NCI-H2196 (cell line): ENCODE results near the gene ZNF648.
A peak's percentile ranks its signal among the peaks of the same experiment; 100 is the strongest.
"Not testable (repeated sequence)": the region's sequence is repeated elsewhere in the genome, so short reads cannot be mapped to it uniquely, and the experiment has no call there.

Experiments
- DNase-seq: peaks from one replicate; lab custom pipeline; 2025; ENCODE audit not compliant: unreplicated experiment; lab: John Stamatoyannopoulos, UW

The ZNF648 gene

DNA sequence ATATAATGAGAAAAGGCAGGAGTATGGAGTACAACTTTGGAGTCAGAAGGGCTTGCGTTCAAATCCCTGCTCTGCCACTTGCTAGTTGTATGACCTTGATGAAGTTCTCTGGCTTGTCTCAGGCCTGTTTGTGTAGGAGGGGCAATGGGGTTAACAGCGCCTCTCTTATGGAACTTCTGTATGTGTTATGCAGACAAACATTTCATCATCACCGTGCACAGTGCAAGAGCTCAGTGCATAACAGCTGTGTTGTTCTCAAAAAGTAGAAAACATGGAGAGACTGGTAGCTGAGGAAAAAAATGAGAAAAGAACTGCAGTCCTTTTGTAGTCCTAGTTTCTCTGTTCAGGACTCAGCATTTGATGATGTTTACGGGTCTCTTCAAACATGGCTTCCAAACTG, 10.4 kb upstream of the ZNF648 start:
- DNase-seq = no peak

DNA sequence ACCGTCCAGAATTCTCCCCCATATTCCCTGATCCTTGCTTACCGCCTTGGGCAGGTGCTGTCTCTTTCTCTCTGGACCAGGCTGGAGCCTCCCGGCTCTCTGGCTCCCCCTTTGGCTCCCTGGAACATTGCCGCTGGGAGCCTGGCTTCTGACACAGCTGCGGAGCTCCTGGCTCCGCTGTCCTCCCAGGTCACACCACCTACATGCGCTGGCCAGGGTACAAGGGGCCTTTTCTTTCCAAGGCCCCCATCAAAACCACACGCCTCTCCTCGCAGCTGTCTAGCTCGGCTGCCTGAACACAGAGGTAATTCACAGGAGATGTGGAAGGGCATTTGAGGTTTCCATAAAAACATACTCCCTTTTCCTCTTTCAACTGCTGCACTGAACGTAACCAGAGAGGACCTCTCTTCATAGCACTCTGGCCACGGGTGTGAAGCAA, 7.5 kb upstream of the ZNF648 start:
- peak; percentile 90 for DNase-seq

DNA sequence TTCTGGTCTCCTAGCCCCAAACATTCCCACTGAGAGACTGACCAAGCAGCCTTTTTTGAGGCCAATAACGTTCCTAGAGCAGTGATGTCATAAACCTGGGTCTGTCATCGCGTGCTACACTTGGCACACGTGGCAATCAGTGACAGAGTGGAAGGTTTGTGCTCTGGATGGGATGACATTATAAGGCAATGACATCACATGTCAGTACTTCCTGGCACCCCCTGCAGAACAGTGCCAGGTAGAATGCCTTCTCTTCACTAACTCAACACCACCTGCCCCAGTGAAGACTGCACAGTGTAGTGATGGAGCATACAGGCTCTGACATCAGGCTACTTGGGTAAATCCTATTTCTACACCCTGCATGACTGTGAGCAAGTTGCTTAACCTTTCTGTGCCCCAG, 5.4 kb upstream of the ZNF648 start:
- no peak for DNase-seq

DNA sequence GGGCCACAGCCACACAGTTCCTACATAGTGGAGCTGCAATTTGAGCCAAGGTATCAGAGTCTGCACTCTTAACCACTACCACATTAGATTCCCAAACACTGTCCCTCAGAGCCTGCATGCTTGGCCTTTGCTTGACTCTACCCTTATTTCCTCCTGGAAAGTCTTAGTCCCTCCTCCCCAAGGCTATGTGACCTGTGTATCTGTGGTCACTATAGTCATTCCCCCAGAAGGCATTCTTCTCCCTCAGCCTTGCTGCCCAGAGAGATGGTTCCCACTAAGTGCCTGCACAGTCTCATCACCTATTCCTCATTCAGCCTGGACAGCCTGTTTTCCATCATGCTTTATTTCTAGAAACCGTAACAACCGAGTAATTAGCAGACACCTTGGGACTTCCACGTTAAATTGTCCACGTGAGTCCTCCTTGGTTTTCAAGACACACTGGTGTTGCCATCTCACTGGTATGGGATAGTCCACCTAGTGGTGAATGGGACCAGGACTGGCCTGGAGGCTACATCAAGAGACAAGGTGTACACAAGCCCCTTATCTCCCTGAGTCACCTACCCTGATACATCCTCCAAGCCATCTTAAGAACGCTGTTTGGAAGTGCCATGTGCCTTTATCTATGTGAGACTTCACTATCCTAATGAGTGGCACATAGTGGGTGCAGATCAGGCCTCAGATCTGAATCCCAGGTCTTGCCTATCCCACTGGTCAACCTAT, 3.8 kb upstream of the ZNF648 start:
- DNase-seq = no peak

DNA sequence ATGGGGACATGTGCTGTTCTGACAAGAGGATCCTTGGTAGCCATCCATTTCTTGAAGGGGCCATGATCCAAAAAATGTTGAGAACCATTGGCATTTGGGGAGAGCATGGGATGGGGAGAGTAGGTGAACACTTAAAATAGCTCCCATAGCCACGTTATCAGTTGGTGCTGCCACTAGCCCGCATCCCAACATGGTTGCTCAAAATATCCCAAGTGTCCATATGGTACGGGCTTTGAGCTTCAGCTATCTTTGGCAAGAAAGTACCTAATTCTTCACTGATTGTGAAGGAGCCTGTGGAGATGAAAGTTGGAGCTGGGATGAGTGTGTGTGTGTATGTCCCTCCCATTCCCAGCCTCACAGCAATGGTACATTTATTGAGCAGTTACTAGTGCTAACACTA, 3.1 kb upstream of the ZNF648 start:
- no peak for DNase-seq

DNA sequence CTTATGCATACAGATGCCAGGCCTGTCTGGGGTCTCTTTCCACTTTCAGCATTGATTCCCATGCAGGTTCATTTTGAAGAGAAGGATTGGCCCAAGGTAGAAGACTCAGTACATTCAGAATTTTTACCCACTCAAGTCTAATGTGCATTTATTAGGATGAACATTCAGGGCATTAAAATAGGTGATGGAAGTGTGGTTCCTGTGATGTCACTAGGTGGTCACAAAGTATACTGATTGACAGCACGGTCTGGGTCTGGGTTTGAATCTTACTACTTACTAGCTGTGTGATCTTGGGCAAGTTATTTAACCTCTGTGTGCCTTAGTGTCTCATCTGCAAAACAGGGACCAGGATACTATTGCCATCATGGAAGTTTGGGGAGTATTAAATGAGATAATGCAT, 711 bp upstream of the ZNF648 start:
- DNase-seq = no peak

DNA sequence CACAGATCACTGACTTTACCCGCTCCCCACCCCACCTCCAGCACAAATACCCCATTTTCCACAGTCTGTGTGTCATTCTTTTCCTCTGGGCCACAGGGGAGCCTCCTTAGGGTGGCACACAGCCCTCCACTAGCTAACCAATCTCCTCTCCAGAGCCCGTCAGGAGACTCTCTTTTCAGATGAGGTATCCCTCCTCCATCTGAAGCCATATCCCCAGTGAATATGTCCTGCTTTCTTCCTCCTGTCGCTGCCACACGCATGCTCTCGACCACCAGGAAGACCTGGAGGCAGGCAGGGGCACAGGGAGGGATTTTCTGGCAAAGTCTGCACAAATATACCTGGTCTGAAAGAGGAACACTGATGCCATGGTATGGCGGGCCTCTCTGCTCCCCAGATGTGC, 635 bp downstream of the ZNF648 start:
- DNase-seq = no peak

DNA sequence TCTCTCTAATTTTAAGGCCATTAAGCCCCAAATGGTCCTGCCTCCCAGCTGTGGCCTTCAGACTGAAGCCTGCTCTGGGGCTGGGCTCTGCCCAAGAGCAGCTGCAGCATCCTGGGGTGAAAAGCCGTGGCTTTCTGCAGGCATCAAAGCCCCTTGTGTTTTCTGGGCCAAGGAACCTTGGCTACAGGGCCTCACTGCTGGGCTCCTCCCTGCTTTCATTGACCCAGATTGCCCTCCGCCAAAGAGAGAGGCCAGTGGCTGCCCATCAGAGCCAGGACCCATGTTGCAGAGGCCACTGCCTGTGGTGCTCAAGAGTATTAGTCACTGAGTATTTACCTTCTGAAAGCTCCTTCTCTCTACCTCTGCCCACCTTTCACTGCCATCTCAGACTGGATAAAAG, 1.6 kb downstream of the ZNF648 start:
- no peak for DNase-seq

DNA sequence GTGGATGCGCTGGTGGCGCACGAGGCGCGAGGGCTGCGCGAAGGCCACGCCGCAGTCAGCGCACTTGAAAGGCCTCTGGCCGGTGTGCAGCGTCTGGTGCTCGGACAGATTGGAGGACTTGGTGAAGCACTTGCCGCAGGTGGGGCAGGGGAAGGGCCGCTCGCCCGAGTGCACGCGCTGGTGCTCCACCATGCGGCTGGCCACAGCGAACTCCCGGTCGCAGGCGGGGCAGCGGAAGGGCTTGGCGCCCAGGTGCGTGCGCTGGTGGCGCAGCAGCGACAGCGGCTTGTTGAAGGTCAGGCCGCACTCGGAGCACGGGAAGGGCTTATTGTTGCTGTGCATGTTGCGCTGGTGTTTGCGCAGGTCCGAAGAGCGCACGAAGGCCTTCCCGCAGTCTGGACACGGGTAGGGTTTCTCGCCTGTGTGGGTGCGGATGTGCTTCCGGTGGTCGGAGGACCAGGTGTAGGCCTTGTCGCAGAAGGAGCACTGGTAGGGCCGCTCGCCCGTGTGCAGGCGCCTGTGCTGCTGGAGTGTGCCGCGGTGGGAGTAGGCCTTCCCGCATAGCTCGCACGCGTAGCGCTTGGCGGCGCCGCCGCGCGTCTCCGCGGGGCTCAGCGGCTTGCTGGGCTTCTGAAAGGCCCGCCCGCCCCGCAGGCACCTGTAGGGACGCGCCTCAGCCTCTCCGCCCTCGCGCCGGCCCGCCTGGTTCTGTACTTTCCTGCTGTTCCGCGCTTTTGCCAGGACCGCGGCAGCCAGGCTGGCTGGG, 4.7 kb downstream of the ZNF648 start:
- DNase-seq = no peak

DNA sequence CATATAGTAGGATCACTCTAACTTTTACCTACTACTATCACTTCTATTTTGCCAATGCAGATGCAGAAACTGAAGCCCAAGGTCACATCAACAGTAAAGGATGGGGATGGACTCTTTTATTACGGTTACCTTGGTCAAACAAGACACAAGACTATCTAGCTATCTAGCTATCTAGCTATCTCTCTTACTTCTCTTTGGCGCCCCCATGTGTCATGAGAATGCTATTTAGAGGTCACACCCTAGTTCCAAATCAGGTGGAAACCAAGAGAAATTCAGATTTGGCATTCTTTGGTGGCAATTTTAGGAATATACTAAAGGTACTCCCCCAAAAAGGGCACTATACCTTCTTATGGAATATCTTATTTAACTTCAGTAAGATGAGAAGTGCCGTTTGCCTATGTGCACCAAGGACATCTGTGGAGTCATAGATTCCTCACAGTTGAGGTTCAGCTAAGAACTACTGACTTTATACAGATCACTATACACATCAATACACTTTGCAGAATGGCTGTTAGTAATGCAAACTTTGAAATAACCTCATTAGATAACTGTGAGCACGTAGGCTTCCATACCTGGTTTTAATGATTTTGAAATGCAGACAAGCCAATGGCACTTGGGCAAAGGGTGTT, 6.7 kb downstream of the ZNF648 start:
- DNase-seq = peak; percentile 64

DNA sequence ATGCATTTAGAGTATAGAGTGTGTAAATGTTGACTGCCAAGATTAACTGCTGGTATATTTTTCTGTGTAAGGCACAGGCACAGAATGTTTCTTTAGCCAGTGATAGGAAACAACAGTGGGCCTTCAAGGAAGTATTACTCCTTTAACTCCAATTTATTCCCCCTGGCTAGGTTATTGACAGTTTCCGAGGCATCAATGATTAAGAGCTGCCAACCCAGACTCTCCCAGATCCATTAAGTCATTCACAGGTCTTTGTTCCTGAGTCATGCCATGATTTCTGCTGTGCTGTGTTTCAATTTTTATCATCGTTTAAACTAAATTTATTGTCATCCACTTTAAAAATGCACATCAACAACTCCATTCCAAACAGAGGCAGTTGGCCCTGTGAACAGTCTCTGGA, 9.2 kb downstream of the ZNF648 start:
- no peak for DNase-seq

DNA sequence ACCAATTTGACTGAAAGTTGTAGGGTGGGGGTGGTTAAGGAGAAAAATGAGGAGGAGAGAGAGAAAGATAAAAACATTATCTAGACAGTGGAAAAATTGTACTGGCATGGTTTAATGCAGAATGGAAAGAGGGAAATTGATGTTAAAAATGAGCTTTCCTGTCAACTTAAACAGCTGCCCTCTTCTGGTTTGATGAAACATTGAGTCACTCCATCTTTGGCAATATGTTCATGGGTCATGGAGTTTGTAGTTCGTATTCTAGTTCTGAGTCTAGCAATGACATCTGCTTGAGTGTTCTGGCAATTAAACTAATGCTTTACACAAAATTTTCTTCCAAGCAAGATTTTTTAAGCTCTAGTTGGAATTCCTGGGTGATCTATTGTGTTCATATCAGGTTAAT, 9.6 kb downstream of the ZNF648 start:
- no peak for DNase-seq

DNA sequence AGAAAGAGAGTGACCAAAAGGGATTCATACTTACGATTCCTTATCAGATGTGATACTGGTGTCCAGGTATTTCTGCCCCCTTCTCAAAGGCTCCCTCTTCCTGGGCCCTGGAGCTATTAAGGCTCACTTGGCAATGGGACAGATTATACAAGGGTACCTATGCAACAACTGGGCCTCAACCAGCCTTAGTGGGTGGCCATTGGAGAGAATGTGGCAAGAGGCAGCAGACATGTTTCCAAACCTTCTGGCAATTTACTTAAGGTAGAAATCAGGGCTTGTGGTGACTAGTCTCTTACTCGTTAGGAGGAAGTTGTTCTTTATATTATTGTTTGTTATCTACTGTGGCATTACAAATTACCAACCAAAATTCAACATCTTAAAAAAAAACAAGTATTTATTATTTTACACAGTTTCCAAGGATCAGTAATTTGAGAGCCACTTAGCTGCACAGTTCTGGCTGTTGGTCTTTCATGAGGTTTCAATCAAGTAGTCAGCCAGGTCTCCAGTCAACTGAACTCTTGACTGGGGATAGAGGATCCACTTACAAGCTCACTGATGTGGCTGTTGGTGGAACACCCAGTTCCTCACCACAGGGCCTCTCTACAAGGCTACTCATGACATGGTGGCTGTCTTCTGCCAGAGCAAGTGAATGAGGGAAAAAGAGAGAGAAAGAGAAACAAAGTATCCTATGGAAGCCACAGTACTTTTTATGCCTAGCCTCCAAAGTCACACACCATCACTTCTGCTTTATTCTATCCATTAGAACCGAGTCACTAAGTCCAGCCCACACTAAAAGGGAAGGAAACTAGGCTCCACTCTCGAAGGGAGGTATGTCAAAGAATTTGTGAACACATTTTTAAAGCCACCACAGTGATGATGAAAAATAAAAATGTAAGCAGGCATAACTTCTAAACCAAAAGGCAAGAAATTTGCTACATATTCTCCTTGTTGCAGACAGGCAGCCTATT, 10.7 kb downstream of the ZNF648 start:
- DNase-seq = no peak

DNA sequence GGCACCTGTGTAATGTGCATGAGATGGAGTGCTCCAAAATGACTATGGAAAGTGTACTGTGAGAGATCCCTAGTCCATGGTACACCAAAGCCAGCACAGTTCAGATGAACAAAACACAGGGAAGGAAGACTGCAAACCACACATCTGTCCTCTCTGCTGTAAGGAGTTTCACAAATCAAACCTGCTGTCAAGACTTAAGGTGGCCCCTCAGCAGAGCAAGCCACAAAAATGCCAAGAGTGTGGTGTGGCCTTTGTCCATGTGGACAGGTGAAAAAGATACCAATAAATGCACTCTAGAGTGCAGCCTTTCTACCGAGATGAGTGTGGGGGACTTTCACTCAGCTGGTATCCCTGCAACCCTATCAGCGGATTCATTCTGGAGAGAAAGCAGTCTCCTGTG, 12.9 kb downstream of the ZNF648 start:
- DNase-seq = no peak

DNA sequence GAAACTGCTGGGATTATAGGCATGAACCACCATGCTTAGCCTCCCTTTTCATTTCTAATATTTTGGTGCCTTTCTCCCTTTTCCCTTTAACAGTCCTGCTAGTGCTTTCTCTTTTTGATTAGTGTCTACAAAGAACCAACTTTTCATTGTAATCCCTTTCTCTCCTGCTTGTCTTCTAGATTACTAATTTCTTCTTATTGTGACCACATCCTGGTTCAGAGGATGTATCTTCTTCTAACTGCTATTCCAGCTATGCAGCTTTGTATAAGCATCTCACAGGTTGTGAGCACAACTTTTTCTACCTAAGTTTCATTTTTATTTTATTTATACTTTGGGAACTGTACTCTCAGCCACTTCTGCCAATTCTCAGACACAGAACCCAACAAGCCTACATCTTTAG, 14.7 kb downstream of the ZNF648 start:
- no peak for DNase-seq

DNA sequence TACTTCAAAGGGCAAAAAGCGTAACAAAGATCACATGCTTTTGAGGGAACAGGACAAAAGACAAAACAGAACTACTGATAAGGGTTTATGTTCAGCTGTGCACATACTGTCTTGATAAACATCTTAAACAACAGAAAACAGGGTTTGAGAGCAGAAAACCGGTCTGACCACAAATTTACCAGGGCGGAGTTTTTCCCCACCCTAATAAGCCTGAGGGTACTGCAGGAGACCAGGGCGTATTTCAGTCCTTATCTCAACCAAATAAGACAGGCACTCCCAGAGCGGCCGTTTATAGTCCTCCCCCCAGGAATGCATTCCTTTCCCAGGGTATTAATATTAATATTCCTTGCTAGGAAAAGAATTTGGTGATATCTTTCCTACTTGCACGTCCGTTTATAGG, 16.0 kb downstream of the ZNF648 start:
- DNase-seq = not testable (repeated sequence)

DNA sequence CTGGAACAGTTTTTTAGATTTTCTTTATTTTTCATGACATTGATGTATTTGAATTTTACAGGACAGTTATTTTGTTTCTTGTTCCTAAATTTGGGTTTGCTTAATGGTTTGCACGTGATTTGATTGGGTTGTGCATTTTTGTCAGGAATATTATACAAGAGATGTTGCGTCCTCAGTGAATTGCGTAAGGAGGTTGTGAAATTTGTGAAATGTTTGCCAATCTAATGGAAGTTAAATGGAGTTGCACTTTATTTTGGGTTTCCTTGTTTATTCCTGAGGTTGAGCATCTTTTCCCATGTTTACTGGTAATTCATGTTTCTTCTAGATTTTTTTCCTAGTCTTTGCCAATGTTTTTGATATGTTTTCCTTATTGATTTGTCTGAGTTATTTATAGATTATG, 19.9 kb downstream of the ZNF648 start:
- no peak for DNase-seq

DNA sequence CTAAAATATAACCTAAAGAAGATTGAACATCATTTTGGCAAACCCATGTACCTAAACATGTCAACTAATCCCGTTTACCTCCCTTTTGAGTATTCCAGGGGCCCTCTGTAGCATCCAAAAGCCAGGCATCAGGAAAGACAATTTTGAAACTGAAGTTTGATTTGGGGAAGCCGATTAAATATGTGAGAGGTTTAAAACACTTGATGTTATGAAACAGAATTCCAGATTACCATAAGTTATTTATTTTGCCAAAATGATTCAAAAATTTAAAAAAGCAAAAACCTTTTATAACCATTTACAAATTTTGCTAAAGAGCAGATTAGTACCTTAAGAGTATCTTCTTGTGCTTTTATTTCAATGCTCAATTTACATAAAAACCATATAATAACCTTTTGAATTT, 23.3 kb downstream of the ZNF648 start:
- no peak for DNase-seq

DNA sequence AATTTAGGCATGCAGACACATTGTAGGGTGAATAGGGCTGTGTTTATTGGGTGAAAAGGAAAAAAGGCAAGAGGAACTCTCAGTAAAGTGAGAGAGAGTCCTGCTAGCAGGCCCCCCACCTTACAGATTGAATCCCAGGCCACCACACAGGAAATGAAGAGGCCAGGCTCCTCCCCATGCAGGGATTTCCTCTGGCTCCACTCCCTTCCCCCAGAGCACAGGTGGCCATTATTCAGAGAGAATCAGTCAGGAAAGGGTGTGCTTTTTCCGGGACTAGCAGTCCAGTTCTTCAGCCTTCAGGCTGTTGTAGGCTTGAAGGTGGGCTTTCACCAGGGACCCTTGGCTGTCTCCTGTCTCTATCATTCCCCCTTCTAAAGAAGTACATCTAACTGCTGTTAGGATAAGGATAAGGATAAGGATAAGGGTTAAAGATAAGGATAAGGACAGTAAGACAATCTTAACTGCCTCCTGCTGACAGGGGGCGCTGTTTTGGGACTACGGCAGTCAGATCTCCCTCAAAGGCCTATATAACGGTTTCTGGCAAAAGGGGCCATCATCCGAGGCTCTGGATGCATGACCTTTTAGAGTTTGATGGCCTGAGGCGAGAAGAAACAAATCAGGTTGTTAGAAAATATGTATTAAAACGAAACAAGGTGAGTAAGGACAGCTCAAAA, 26.3 kb downstream of the ZNF648 start:
- no peak for DNase-seq

DNA sequence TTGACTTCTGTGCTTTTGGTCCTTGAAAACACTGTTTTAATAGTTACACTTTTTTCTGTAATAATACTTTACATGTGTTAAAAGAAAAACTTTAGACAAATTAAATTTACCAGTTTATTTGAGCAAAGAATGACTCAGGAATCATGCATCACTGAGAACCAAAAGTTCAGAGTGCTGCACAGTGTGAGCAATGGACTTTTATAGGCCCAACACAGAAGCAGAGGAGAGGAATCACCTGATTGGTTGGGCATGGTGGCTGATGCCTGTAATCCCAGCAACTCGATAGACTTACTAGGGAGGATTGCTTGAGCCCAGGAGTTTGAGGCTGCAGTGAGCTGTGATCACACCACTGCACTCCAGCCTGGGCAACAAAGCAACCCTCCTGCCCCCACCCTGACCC, 29.3 kb downstream of the ZNF648 start:
- DNase-seq = no peak
